HepG2 (cell line): ENCODE data around the gene RTRAF. TPM values are rescaled to one million over a fixed set of nuclear protein-coding genes. Genes with fewer than 3 reads are reported as not detected.

Experiments used
- ATAC-seq: fragments of 200-7000 bp; cut with Tn5 transposase; 3 replicates; pipeline ENCODE4 v1.9.1; 2020; ENCODE audit warnings: mild to moderate bottlenecking, moderate library complexity
- BruUV-seq: library from RNA; stranded (reverse); fragments of 400-500 nt; replicated peaks from 2 replicates; lab custom pipeline; 2021; lab: Mats Ljungman, UMichigan
- CTCF ChIA-PET: fragments of 300-600 bp; formaldehyde crosslinking; extraction: SDS; loops from one replicate; lab custom pipeline; 2021; ENCODE audit warnings: low total read pairs, inconsistent platforms, low intra/inter-chr PET ratio; lab: Yijun Ruan, JAX
- POLR2A ChIA-PET: fragments of 350-600 bp; sonication (Branson Sonifier 250); formaldehyde crosslinking; loops from one replicate; lab custom pipeline; 2020; ENCODE audit warnings: antibody characterized with exemption, inconsistent platforms; lab: Yijun Ruan, JAX
- DNase-seq: peaks from one replicate; pipeline ENCODE4 v3.0.0-alpha.2; 2015; ENCODE audit warnings: low spot score
- FAIRE-seq: peaks from 3 replicates; lab custom pipeline; 2011; peaks lifted over from hg19 to GRCh38; lab: Jason Lieb, UNC
- H2AFZ ChIP-seq: one replicate; pipeline ENCODE4 v1.6.1; 2011; ENCODE audit warnings: low read length, inconsistent platforms
- H3K27ac ChIP-seq: fragments of 300-600 bp; 3 replicates; pipeline ENCODE4 v1.8.0; 2011; ENCODE audit warnings: mixed run types, mild to moderate bottlenecking, mixed read lengths, low read length, inconsistent platforms; ENCODE audit not compliant: insufficient read depth; ENCODE audit errors: extremely low read length
- H3K27me3 ChIP-seq, 2 experiments: fragments of 200-600 bp in 1 of 2; 2 replicates in 1 of 2; 3 replicates in 1 of 2; pipeline versions ENCODE4 v1.6.0 to v1.8.0; 2011; ENCODE audit warnings: low read length in 2 of 2, mild to moderate bottlenecking in 2 of 2, moderate library complexity in 2 of 2, inconsistent platforms in 1 of 2; ENCODE audit not compliant: insufficient read depth in 2 of 2, control insufficient read depth in 1 of 2
- H3K36me3 ChIP-seq, 2 experiments: fragments of 200-600 bp in 1 of 2; replicated peaks in 1 of 2; 2 replicates in 1 of 2; 3 replicates in 1 of 2; pipeline versions ENCODE4 v1.5.1 to v1.8.0; 2011; ENCODE audit warnings: low read length in 2 of 2, inconsistent platforms in 1 of 2; ENCODE audit not compliant: insufficient read depth in 2 of 2, control insufficient read depth in 1 of 2
- H3K4me1 ChIP-seq: 2 replicates; pipeline ENCODE4 v1.5.1; 2012; ENCODE audit warnings: low read length, inconsistent platforms; ENCODE audit not compliant: insufficient read depth
- H3K4me2 ChIP-seq: 2 replicates; pipeline ENCODE4 v1.6.0; 2011; ENCODE audit warnings: low read depth, low read length, inconsistent platforms
- H3K4me3 ChIP-seq, 3 experiments: fragments of 200-600 bp in 1 of 3; sonication (generic), shearing (Covaris generic) in 1 of 3; replicated peaks in 1 of 3; 2 replicates each; pipeline ENCODE4 v1.5.1; 2011 to 2016; ENCODE audit warnings: low read length in 3 of 3, inconsistent platforms in 2 of 3, low read depth in 2 of 3, mild to moderate bottlenecking in 2 of 3, control low read depth in 1 of 3, mixed read lengths in 1 of 3; ENCODE audit not compliant: insufficient read depth in 1 of 3
- H3K79me2 ChIP-seq: one replicate; pipeline ENCODE4 v1.6.1; 2011; ENCODE audit warnings: low read length, inconsistent platforms; ENCODE audit not compliant: insufficient read depth
- H3K9ac ChIP-seq: 2 replicates; pipeline ENCODE4 v1.6.0; 2011; ENCODE audit warnings: mild to moderate bottlenecking, low read depth, low read length, inconsistent platforms; ENCODE audit not compliant: insufficient read depth
- H3K9me3 ChIP-seq: 2 replicates; pipeline ENCODE4 v1.5.1; 2012; ENCODE audit warnings: mild to moderate bottlenecking, low read length
- H4K20me1 ChIP-seq: 2 replicates; pipeline ENCODE4 v1.6.0; 2011; ENCODE audit warnings: inconsistent platforms, mild to moderate bottlenecking, low read length, moderate library complexity; ENCODE audit not compliant: insufficient read depth
- ADNP ChIP-seq: sonication (generic); formaldehyde crosslinking; IDR thresholded peaks from 2 replicates; pipeline ENCODE4 v1.4.0; 2020; ENCODE audit warnings: missing genetic modification reagents
- CREM ChIP-seq, 2 experiments: sonication (generic) in 1 of 2; formaldehyde crosslinking in 1 of 2; IDR thresholded peaks; 2 replicates each; pipeline versions ENCODE4 v1.4.0 to v1.6.1; 2016 to 2020; ENCODE audit warnings: antibody characterized with exemption in 1 of 2, mild to moderate bottlenecking in 1 of 2, missing genetic modification reagents in 1 of 2
- HOXA3 ChIP-seq: sonication (generic); formaldehyde crosslinking; IDR thresholded peaks from 2 replicates; pipeline ENCODE4 v1.5.0; 2020; ENCODE audit warnings: missing genetic modification reagents
- KMT2A ChIP-seq: sonication (generic); formaldehyde crosslinking; IDR thresholded peaks from 2 replicates; pipeline ENCODE4 v1.4.0; 2020; ENCODE audit warnings: missing genetic modification reagents
- SPEN ChIP-seq: sonication (generic); formaldehyde crosslinking; IDR thresholded peaks from 2 replicates; pipeline ENCODE4 v1.5.1; 2020; ENCODE audit warnings: low read depth, mild to moderate bottlenecking, missing genetic modification reagents
- TAF15 ChIP-seq: fragments of 200-400 bp; formaldehyde crosslinking; IDR thresholded peaks from one replicate; pipeline ENCODE4 v1.6.1; 2018; ENCODE audit warnings: mild to moderate bottlenecking, low read depth, low read length; ENCODE audit not compliant: poor library complexity, severe bottlenecking
- TBP ChIP-seq: sonication (generic); formaldehyde crosslinking; IDR thresholded peaks from 2 replicates; pipeline ENCODE4 v1.5.0; 2020; ENCODE audit warnings: missing genetic modification reagents
- TBX3 ChIP-seq: fragments of 450-650 bp; IDR thresholded peaks from 2 replicates; pipeline ENCODE4 v1.6.1; 2017; ENCODE audit warnings: antibody characterized with exemption, mild to moderate bottlenecking, inconsistent platforms, borderline replicate concordance
- ZEB1 ChIP-seq: IDR thresholded peaks from 2 replicates; pipeline ENCODE4 v1.6.1; 2012; ENCODE audit warnings: mild to moderate bottlenecking, low read depth, inconsistent platforms; ENCODE audit not compliant: insufficient replicate concordance
- ZNF205 ChIP-seq: IDR thresholded peaks from 2 replicates; pipeline ENCODE4 v1.6.1; 2018; ENCODE audit warnings: missing biosample characterization, missing genetic modification reagents
- ZNF557 ChIP-seq: sonication (generic); formaldehyde crosslinking; IDR thresholded peaks from 2 replicates; pipeline ENCODE4 v1.4.0; 2020; ENCODE audit warnings: missing genetic modification reagents
- ZNF678 ChIP-seq: sonication (generic); formaldehyde crosslinking; IDR thresholded peaks from 2 replicates; pipeline ENCODE4 v1.4.0; 2020; ENCODE audit warnings: mild to moderate bottlenecking, missing genetic modification reagents
- ZNF788 ChIP-seq: sonication (generic); formaldehyde crosslinking; IDR thresholded peaks from 2 replicates; pipeline ENCODE4 v1.5.0; 2020; ENCODE audit warnings: mild to moderate bottlenecking, missing genetic modification reagents, borderline replicate concordance
- ZNF83 ChIP-seq: sonication (generic); formaldehyde crosslinking; IDR thresholded peaks from 2 replicates; pipeline ENCODE4 v1.4.0; 2020; ENCODE audit warnings: missing genetic modification reagents, mild to moderate bottlenecking, borderline replicate concordance
- WGBS: methylation state at CpG from one replicate; pipeline ENCODE4 v1.1.6; 2017; ENCODE audit warnings: low lambda C conversion rate; 5-methylcytosine and 5-hydroxymethylcytosine counted together
- in situ Hi-C: cut with HindIII; loops from 2 replicates; pipeline ENCODE4 v1.10.0; 2017; ENCODE audit warnings: low pct_unique_long_range_greater_than_20kb; ENCODE audit not compliant: extremely low pct_ligation_motif_present
- intact Hi-C: fragments of 100-400 bp; cut with micrococcal nuclease; formaldehyde crosslinking; loops from one replicate; pipeline ENCODE4 v1.10.0; 2022; ENCODE audit not compliant: unreplicated experiment
- polyA plus RNA-seq, 8 experiments: library from polyadenylated mRNA; depleted of rRNA in 3 of 8; stranded (reverse) in 7 of 8; unstranded in 1 of 8; fragments of >200 nt; fragmentation: Illumina TruSeq in 4 of 8; extraction: Trizol in 4 of 8; gene quantifications; 2 replicates each; pipeline versions ENCODE4 v1.2.1 to v1.2.3, GENCODE V29; 2011 to 2016; ENCODE audit warnings: low read depth in 4 of 8, missing spikeins in 1 of 8, mixed read lengths in 1 of 8; ENCODE audit not compliant: insufficient read depth in 1 of 8
- total RNA-seq, 5 experiments: library from RNA; depleted of rRNA; stranded (reverse); fragments of >200 nt; fragmentation: Illumina TruSeq; extraction: Trizol; gene quantifications; 2 replicates each; pipeline ENCODE4 v1.2.3, GENCODE V29; 2016; ENCODE audit warnings: low read depth in 1 of 5
- TF ChIP-seq, protein P1 (sequence below): sonication (generic); formaldehyde crosslinking; IDR thresholded peaks from 2 replicates; pipeline ENCODE4 v1.4.0; 2020; ENCODE audit warnings: missing genetic modification reagents, mild to moderate bottlenecking, borderline replicate concordance
- TF ChIP-seq, protein P2 (sequence below): sonication (generic); formaldehyde crosslinking; IDR thresholded peaks from 2 replicates; pipeline ENCODE4 v1.5.0; 2020; ENCODE audit warnings: missing genetic modification reagents

The RTRAF gene
- total and polyA plus RNA-seq, 2 of the 13 experiments (the other 11 are each of a cell fraction or from before 2014, with no cell fraction given), result 137 to 258 TPM

DNA sequence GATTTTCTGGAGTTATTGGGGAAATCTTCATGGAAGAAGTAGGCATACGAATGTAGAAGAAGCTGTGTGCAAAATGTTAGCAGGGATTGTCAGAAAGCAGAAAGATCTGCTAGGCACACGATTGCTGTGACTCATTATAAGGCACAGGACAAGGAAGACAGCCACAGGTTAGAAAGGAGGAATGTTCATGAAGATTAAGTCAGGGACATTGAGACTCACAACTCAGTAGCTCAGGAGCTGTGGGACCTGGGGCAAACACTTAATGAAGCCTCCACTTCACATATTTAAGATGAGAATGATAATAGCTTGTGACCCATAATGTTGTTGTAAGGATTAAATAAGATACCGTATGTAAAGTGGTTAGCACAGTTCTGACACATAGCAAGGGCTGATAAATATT is 26.6 kb upstream of the RTRAF start:
- Histone ChIP-seq H4K20me1 (no peaks in the 10 kb centered on the region), H3K27me3 (peaks cover 0 to 14% of the 10 kb centered on the region in 2 experiments; a peak in 2 of 5 replicates), H3K36me3 (no peaks in the 10 kb centered on the region), H3K9me3 (peaks cover 14% of the 10 kb centered on the region; the same call in 1 of the 2 replicates), H3K4me1 (no peaks in the 10 kb centered on the region), H3K27ac (no peak overlapping the region), H2AFZ (no peak overlapping the region), H3K4me2 (no peak overlapping the region), H3K79me2 (no peaks in the 10 kb centered on the region), H3K9ac (no peak overlapping the region), H3K4me3 (no peak overlapping the region)
- no peak for ATAC-seq
- in situ Hi-C loops, result no loop called here
- POLR2A ChIA-PET, result no interaction called here
- DNase-seq, result no peak
- BruUV-seq, result no TSS peak
- intact Hi-C loops, result no loop called here
- CTCF ChIA-PET, result no interaction called here
- TF ChIP-seq, protein P1, sequence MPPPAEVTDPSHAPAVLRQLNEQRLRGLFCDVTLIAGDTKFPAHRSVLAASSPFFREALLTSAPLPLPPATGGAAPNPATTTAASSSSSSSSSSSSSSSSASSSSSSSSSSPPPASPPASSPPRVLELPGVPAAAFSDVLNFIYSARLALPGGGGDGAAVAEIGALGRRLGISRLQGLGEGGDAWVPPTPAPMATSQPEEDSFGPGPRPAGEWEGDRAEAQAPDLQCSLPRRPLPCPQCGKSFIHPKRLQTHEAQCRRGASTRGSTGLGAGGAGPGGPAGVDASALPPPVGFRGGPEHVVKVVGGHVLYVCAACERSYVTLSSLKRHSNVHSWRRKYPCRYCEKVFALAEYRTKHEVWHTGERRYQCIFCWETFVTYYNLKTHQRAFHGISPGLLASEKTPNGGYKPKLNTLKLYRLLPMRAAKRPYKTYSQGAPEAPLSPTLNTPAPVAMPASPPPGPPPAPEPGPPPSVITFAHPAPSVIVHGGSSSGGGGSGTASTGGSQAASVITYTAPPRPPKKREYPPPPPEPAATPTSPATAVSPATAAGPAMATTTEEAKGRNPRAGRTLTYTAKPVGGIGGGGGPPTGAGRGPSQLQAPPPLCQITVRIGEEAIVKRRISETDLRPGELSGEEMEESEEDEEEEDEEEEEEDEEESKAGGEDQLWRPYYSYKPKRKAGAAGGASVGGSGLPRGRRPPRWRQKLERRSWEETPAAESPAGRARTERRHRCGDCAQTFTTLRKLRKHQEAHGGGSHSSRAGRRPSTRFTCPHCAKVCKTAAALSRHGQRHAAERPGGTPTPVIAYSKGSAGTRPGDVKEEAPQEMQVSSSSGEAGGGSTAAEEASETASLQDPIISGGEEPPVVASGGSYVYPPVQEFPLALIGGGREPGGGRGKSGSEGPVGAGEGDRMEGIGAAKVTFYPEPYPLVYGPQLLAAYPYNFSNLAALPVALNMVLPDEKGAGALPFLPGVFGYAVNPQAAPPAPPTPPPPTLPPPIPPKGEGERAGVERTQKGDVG, result no peak
- no peak for TF ChIP-seq ZNF788 (CRISPR knock-in tag)
- no peak for TF ChIP-seq TBX3
- TF ChIP-seq SPEN (CRISPR knock-in tag), result no peak
- no peak for FAIRE-seq
- WGBS, result 2% methylated on average over 2 of the region's 3 CpGs

DNA sequence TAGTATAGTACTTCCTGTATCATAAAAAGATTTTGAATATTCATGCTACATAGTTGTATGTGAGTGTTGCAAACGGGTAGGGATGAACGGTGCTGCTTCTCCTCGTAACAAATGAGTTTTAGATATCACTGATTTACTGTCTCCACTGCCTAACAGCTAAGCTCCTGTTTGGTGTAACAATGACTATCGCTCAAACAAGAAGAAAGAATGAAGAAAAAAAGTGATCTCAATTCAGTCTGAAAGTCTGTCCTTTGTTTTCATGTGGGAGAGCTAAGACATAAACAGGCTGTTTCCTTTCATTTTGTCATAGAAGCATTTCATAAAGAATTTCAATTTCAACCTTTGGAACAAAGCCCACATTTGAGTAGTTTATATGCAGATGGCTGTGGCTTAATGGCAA is 26.1 kb upstream of the RTRAF start:
- ATAC-seq (no peak), DNase-seq (no peak), FAIRE-seq (no peak)
- TF ChIP-seq ZNF678 (CRISPR knock-in tag) (no peak), ZNF83 (CRISPR knock-in tag) (no peak), ZNF557 (CRISPR knock-in tag) (no peak), TBP (CRISPR knock-in tag) (no peak), CREM (IDR thresholded peaks at IDR 0.05) (no peak), CREM (CRISPR knock-in tag; IDR thresholded peaks at IDR 0.05) (no peak), HOXA3 (CRISPR knock-in tag) (no peak), ADNP (CRISPR knock-in tag) (no peak), ZNF205 (CRISPR knock-in tag) (no peak), ZEB1 (no peak), KMT2A (no peak), TAF15 (no peak)
- TF ChIP-seq, protein P2, sequence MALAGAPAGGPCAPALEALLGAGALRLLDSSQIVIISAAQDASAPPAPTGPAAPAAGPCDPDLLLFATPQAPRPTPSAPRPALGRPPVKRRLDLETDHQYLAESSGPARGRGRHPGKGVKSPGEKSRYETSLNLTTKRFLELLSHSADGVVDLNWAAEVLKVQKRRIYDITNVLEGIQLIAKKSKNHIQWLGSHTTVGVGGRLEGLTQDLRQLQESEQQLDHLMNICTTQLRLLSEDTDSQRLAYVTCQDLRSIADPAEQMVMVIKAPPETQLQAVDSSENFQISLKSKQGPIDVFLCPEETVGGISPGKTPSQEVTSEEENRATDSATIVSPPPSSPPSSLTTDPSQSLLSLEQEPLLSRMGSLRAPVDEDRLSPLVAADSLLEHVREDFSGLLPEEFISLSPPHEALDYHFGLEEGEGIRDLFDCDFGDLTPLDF (CRISPR knock-in tag), result no peak
- WGBS, result 4% methylated on average over 4 of the region's 4 CpGs
- no peak overlapping the region for H3K27ac ChIP-seq
- H3K79me2 ChIP-seq, result no peaks in the 10 kb centered on the region
- no peaks in the 10 kb centered on the region for H4K20me1 ChIP-seq
- intact Hi-C loops (no loop called here), in situ Hi-C loops (no loop called here)
- H3K4me1 ChIP-seq, result no peaks in the 10 kb centered on the region
- BruUV-seq, result no TSS peak
- CTCF ChIA-PET, result no interaction called here
- POLR2A ChIA-PET, result no interaction called here
- H2AFZ ChIP-seq, result no peak overlapping the region
- no peak overlapping the region for H3K4me3 ChIP-seq
- H3K4me2 ChIP-seq, result no peak overlapping the region
- H3K27me3 ChIP-seq, result peaks cover 0 to 19% of the 10 kb centered on the region in 2 experiments; a peak in 2 of 5 replicates
- peaks cover 14% of the 10 kb centered on the region; the same call in 1 of the 2 replicates for H3K9me3 ChIP-seq
- no peak overlapping the region for H3K9ac ChIP-seq
- no peaks in the 10 kb centered on the region for H3K36me3 ChIP-seq
